K562 (cell line): ENCODE measurements around the gene ATXN2L. TPM values are rescaled to one million over a fixed set of nuclear protein-coding genes. Genes with fewer than 3 reads are reported as not detected.

Experiments used
- BMI1 ChIP-seq: fragments of 150-350 bp; IDR thresholded peaks from 2 replicates; pipeline ENCODE4 v1.6.1; 2014; ENCODE audit warnings: low read length
- KAT8 ChIP-seq: fragments of 450-650 bp; IDR thresholded peaks from 2 replicates; pipeline ENCODE4 v1.6.1; 2016; ENCODE audit warnings: low read depth, mild to moderate bottlenecking
- MAFF ChIP-seq: IDR thresholded peaks from 2 replicates; pipeline ENCODE4 v1.6.1; 2012; ENCODE audit warnings: low read length, improper control_type of control experiment
- MAFK ChIP-seq: IDR thresholded peaks from 2 replicates; pipeline ENCODE4 v1.6.1; 2011; ENCODE audit warnings: low read length, improper control_type of control experiment
- NR1H2 ChIP-seq: sonication (generic); formaldehyde crosslinking; IDR thresholded peaks from 2 replicates; pipeline ENCODE4 v1.4.0; 2020; ENCODE audit warnings: mild to moderate bottlenecking, missing genetic modification reagents
- PURB ChIP-seq: sonication (generic); formaldehyde crosslinking; IDR thresholded peaks from 2 replicates; pipeline ENCODE4 v1.9.0; 2021; ENCODE audit warnings: low read depth, mild to moderate bottlenecking, missing genetic modification reagents
- SMAD3 ChIP-seq: fragments of 450-650 bp; formaldehyde crosslinking; conservative IDR thresholded peaks from 2 replicates; pipeline ENCODE4 v1.4.0; 2020; ENCODE audit warnings: mild to moderate bottlenecking
- SMARCC2 ChIP-seq: fragments of 450-650 bp; IDR thresholded peaks from 2 replicates; pipeline ENCODE4 v1.6.1; 2017; ENCODE audit warnings: antibody characterized with exemption, moderate library complexity, mild to moderate bottlenecking, low read depth
- ZNF224 ChIP-seq: sonication (generic); formaldehyde crosslinking; IDR thresholded peaks from 2 replicates; pipeline ENCODE4 v1.8.0; 2022; ENCODE audit warnings: mild to moderate bottlenecking, missing genetic modification reagents
- ZNF311 ChIP-seq: fragments of 250-450 bp; sonication (Bioruptor Pico); IDR thresholded peaks from 2 replicates; pipeline ENCODE4 v1.4.0; 2020; ENCODE audit warnings: mild to moderate bottlenecking, moderate library complexity
- ZNF408 ChIP-seq: fragments of 250-450 bp; sonication (Bioruptor Pico); IDR thresholded peaks from 2 replicates; pipeline ENCODE4 v1.4.0; 2020; ENCODE audit warnings: low read depth, mild to moderate bottlenecking, moderate library complexity
- ZSCAN29 ChIP-seq: fragments of 450-650 bp; IDR thresholded peaks from 2 replicates; pipeline ENCODE4 v1.6.1; 2017
- polyA plus RNA-seq, 8 experiments: library from polyadenylated mRNA; depleted of rRNA in 4 of 8; stranded (reverse) in 5 of 8; unstranded in 3 of 8; fragments of >200 nt; fragmentation: Nextera tagmentation in 2 of 8; fragmentation: Illumina TruSeq in 1 of 8; extraction: Ambion mirVana in 2 of 8; extraction: Trizol in 1 of 8; gene quantifications; 2 replicates each; pipeline versions ENCODE4 v1.2.1 to v1.2.3, GENCODE V29; 2011 to 2014; ENCODE audit warnings: inconsistent platforms in 1 of 8, missing spikeins in 1 of 8
- total RNA-seq, 7 experiments: library from RNA; depleted of rRNA in 6 of 7; stranded (reverse); fragments of >200 nt in 6 of 7; fragmentation: Illumina TruSeq in 2 of 7; extraction: Trizol in 2 of 7; gene quantifications; 2 replicates each; pipeline versions ENCODE4 v1.2.1 to v1.2.3, GENCODE V29; 2011 to 2021; ENCODE audit warnings: low replicate concordance in 1 of 7
- TF ChIP-seq, protein P1 (sequence below): sonication (generic); formaldehyde crosslinking; IDR thresholded peaks from 2 replicates; pipeline ENCODE4 v1.8.0; 2022; ENCODE audit warnings: mild to moderate bottlenecking, missing genetic modification reagents
- TF ChIP-seq, protein P2 (sequence below): sonication (generic); formaldehyde crosslinking; IDR thresholded peaks from 2 replicates; pipeline ENCODE4 v1.8.1; 2023; ENCODE audit warnings: mild to moderate bottlenecking, missing genetic modification reagents, moderate library complexity
- TF ChIP-seq, protein P3 (sequence below): sonication (generic); formaldehyde crosslinking; IDR thresholded peaks from 2 replicates; pipeline ENCODE4 v1.8.0; 2023; ENCODE audit warnings: missing genetic modification reagents, mild to moderate bottlenecking, borderline replicate concordance
- TF ChIP-seq, protein P4 (sequence below): conservative IDR thresholded peaks from 2 replicates; pipeline ENCODE4 v1.6.1; 2011; ENCODE audit warnings: low read depth, mild to moderate bottlenecking, low read length; ENCODE audit not compliant: control insufficient read depth
- TF ChIP-seq, protein P5 (sequence below): fragments of 250-450 bp; sonication (Bioruptor Pico); IDR thresholded peaks from 2 replicates; pipeline ENCODE4 v1.5.0; 2021
- TF ChIP-seq, protein P6 (sequence below): sonication (generic); formaldehyde crosslinking; IDR thresholded peaks from 2 replicates; pipeline ENCODE4 v1.8.1; 2022; ENCODE audit warnings: missing genetic modification reagents

ATXN2L gene
- total and polyA plus RNA-seq, 9 of the 15 experiments (the other 6 are each of a cell fraction or from before 2014, with no cell fraction given): 3.8 to 280 (median 37.2) TPM

DNA sequence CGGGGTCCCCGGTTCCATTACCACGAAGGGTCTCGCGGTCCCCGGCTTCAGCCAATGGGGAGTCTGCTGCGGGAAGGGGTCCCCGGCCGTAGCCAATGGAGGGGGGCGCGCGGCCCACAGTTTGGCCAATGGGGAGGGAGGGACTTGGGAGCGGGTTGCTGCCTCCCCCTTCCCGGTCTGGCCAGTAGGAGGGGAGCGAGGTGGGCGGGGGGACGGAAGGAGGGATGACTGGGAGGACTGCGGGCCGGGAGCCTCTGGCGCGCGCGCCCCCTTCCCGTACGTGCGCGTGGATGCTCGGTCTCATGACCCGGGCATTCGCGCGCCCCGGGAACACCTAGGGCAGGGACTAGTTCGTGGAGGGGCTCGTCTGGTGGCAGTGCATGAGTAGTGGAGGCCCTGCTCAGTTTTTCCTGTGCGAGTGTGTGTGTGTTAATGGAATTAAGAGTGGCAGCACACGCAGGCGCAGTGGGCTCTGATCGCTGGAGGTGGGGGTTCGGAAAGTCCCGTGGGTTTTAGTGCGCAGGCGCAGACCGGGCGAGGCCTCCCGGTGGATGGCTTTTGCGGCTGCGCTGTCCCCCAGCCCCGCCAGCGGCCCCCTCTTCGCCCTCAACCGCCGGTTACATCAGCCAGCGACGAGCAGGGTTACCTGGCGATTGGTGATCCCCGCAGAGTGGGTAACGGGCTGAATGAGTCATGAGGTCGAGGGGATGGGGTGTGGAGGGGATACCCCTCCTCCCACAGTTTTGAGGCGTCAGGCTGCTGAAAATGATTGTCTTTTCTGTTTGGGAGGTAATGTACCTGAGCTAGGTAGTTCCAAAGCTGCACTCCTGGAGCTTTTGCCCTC, 1.3 kb downstream of the ATXN2L start (continued):
- TF ChIP-seq, protein P1, sequence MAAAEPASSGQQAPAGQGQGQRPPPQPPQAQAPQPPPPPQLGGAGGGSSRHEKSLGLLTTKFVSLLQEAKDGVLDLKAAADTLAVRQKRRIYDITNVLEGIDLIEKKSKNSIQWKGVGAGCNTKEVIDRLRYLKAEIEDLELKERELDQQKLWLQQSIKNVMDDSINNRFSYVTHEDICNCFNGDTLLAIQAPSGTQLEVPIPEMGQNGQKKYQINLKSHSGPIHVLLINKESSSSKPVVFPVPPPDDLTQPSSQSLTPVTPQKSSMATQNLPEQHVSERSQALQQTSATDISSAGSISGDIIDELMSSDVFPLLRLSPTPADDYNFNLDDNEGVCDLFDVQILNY (CRISPR knock-in tag): no peak
- TF ChIP-seq MAFK: no peak
- TF ChIP-seq SMAD3: no peak
- no peak for TF ChIP-seq ZNF311 (CRISPR knock-in tag)
- TF ChIP-seq, protein P2, sequence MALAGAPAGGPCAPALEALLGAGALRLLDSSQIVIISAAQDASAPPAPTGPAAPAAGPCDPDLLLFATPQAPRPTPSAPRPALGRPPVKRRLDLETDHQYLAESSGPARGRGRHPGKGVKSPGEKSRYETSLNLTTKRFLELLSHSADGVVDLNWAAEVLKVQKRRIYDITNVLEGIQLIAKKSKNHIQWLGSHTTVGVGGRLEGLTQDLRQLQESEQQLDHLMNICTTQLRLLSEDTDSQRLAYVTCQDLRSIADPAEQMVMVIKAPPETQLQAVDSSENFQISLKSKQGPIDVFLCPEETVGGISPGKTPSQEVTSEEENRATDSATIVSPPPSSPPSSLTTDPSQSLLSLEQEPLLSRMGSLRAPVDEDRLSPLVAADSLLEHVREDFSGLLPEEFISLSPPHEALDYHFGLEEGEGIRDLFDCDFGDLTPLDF (CRISPR knock-in tag): no peak
- no peak for TF ChIP-seq SMARCC2
- TF ChIP-seq, protein P3, sequence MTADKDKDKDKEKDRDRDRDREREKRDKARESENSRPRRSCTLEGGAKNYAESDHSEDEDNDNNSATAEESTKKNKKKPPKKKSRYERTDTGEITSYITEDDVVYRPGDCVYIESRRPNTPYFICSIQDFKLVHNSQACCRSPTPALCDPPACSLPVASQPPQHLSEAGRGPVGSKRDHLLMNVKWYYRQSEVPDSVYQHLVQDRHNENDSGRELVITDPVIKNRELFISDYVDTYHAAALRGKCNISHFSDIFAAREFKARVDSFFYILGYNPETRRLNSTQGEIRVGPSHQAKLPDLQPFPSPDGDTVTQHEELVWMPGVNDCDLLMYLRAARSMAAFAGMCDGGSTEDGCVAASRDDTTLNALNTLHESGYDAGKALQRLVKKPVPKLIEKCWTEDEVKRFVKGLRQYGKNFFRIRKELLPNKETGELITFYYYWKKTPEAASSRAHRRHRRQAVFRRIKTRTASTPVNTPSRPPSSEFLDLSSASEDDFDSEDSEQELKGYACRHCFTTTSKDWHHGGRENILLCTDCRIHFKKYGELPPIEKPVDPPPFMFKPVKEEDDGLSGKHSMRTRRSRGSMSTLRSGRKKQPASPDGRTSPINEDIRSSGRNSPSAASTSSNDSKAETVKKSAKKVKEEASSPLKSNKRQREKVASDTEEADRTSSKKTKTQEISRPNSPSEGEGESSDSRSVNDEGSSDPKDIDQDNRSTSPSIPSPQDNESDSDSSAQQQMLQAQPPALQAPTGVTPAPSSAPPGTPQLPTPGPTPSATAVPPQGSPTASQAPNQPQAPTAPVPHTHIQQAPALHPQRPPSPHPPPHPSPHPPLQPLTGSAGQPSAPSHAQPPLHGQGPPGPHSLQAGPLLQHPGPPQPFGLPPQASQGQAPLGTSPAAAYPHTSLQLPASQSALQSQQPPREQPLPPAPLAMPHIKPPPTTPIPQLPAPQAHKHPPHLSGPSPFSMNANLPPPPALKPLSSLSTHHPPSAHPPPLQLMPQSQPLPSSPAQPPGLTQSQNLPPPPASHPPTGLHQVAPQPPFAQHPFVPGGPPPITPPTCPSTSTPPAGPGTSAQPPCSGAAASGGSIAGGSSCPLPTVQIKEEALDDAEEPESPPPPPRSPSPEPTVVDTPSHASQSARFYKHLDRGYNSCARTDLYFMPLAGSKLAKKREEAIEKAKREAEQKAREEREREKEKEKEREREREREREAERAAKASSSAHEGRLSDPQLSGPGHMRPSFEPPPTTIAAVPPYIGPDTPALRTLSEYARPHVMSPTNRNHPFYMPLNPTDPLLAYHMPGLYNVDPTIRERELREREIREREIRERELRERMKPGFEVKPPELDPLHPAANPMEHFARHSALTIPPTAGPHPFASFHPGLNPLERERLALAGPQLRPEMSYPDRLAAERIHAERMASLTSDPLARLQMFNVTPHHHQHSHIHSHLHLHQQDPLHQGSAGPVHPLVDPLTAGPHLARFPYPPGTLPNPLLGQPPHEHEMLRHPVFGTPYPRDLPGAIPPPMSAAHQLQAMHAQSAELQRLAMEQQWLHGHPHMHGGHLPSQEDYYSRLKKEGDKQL (CRISPR knock-in tag): no peak
- no peak for TF ChIP-seq ZSCAN29
- TF ChIP-seq, protein P4, sequence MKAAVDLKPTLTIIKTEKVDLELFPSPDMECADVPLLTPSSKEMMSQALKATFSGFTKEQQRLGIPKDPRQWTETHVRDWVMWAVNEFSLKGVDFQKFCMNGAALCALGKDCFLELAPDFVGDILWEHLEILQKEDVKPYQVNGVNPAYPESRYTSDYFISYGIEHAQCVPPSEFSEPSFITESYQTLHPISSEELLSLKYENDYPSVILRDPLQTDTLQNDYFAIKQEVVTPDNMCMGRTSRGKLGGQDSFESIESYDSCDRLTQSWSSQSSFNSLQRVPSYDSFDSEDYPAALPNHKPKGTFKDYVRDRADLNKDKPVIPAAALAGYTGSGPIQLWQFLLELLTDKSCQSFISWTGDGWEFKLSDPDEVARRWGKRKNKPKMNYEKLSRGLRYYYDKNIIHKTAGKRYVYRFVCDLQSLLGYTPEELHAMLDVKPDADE: peak; percentile 42
- TF ChIP-seq MAFF: no peak
- no peak for TF ChIP-seq ZNF408 (CRISPR knock-in tag)
- TF ChIP-seq, protein P5, sequence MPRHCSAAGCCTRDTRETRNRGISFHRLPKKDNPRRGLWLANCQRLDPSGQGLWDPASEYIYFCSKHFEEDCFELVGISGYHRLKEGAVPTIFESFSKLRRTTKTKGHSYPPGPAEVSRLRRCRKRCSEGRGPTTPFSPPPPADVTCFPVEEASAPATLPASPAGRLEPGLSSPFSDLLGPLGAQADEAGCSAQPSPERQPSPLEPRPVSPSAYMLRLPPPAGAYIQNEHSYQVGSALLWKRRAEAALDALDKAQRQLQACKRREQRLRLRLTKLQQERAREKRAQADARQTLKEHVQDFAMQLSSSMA (CRISPR knock-in tag): no peak
- no peak for TF ChIP-seq PURB (CRISPR knock-in tag)
- TF ChIP-seq KAT8: no peak
- TF ChIP-seq ZNF224 (CRISPR knock-in tag): no peak
- TF ChIP-seq, protein P6, sequence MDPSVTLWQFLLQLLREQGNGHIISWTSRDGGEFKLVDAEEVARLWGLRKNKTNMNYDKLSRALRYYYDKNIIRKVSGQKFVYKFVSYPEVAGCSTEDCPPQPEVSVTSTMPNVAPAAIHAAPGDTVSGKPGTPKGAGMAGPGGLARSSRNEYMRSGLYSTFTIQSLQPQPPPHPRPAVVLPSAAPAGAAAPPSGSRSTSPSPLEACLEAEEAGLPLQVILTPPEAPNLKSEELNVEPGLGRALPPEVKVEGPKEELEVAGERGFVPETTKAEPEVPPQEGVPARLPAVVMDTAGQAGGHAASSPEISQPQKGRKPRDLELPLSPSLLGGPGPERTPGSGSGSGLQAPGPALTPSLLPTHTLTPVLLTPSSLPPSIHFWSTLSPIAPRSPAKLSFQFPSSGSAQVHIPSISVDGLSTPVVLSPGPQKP (CRISPR knock-in tag): no peak
- no peak for TF ChIP-seq NR1H2
- TF ChIP-seq BMI1: no peak
